SU-DHL-6 (cell line): ENCODE measurements around the gene MAP4K2.

Experiments
- H2AFZ ChIP-seq: fragments of 200-600 bp; sonication (generic); 2 replicates; pipeline ENCODE4 v1.6.1; 2014; ENCODE audit warnings: low read depth, mild to moderate bottlenecking, moderate library complexity, mixed read lengths, antibody characterized with exemption, low read length; ENCODE audit not compliant: severe bottlenecking
- H3F3A ChIP-seq: fragments of 200-600 bp; shearing (Covaris generic); 2 replicates; pipeline ENCODE4 v1.6.0; 2016; ENCODE audit warnings: antibody characterized with exemption, mild to moderate bottlenecking; ENCODE audit not compliant: insufficient read depth
- H3K27ac ChIP-seq: fragments of 200-600 bp; sonication (generic); 2 replicates; pipeline ENCODE4 v1.5.1; 2016; ENCODE audit warnings: low read depth, mild to moderate bottlenecking, low read length, moderate library complexity, mixed read lengths
- H3K27me3 ChIP-seq: fragments of 200-600 bp; sonication (generic), shearing (Covaris generic); 2 replicates; pipeline ENCODE4 v1.6.0; 2014; ENCODE audit warnings: mild to moderate bottlenecking, low read length
- H3K36me3 ChIP-seq: fragments of 200-600 bp; sonication (generic); 2 replicates; pipeline ENCODE4 v1.6.1; 2014; ENCODE audit warnings: mild to moderate bottlenecking, low read length, mixed read lengths
- H3K4me2 ChIP-seq: fragments of 300-600, 200-600 bp; shearing (Covaris generic), sonication (generic); 2 replicates; pipeline ENCODE4 v1.6.0; 2014; ENCODE audit warnings: low read length, low read depth, mild to moderate bottlenecking; ENCODE audit not compliant: poor library complexity, severe bottlenecking
- H3K4me3 ChIP-seq: fragments of 200-600 bp; sonication (generic); 2 replicates; pipeline ENCODE4 v1.5.1; 2014; ENCODE audit warnings: antibody characterized with exemption, low read length, mild to moderate bottlenecking, mixed read lengths; ENCODE audit not compliant: insufficient read depth, poor library complexity, severe bottlenecking
- H3K79me2 ChIP-seq: fragments of 200-600 bp; sonication (generic); 2 replicates; pipeline ENCODE4 v1.6.1; 2014; ENCODE audit warnings: mild to moderate bottlenecking, low read length, moderate library complexity; ENCODE audit not compliant: insufficient read depth
- H3K9ac ChIP-seq: fragments of 200-600 bp; sonication (generic); 2 replicates; pipeline ENCODE4 v1.7.0; 2014; ENCODE audit warnings: mild to moderate bottlenecking, low read length
- H3K9me2 ChIP-seq: fragments of 200-600 bp; sonication (generic); replicated peaks from 2 replicates; pipeline ENCODE4 v1.6.1; 2014; ENCODE audit warnings: low read length; ENCODE audit not compliant: insufficient read depth
- H3K9me3 ChIP-seq: fragments of 200-600 bp; sonication (generic); 2 replicates; pipeline ENCODE4 v1.6.1; 2014; ENCODE audit warnings: low read length, mixed read lengths; ENCODE audit not compliant: insufficient read depth
- H4K20me1 ChIP-seq: fragments of 200-600 bp; sonication (generic); 2 replicates; pipeline ENCODE4 v1.6.1; 2014; ENCODE audit warnings: low read depth, mild to moderate bottlenecking, antibody characterized with exemption, low read length, moderate library complexity, mixed read lengths
- CTCF ChIP-seq: fragments of 200-600 bp; sonication (generic); IDR thresholded peaks from one replicate; pipeline ENCODE4 v1.5.1; 2017; ENCODE audit warnings: antibody characterized with exemption, mild to moderate bottlenecking, low read length, moderate library complexity; ENCODE audit not compliant: insufficient read depth, poor library complexity, severe bottlenecking
- EZH2phosphoT487 ChIP-seq: fragments of 200-600 bp; sonication (generic), shearing (Covaris generic); conservative IDR thresholded peaks from 2 replicates; pipeline ENCODE4 v1.6.1; 2018; ENCODE audit warnings: mild to moderate bottlenecking, antibody characterized with exemption, low read length, moderate library complexity, mixed read lengths

Gene MAP4K2

GRCh38 chr11:64832467-64833197, 29.6 kb upstream of the MAP4K2 start:
- Histone ChIP-seq H2AFZ (no peak overlapping the region), H3K79me2 (no peaks in the 10 kb centered on the region), H3K27me3 (no peaks in the 10 kb centered on the region), H3K9me2 (no peaks in the 10 kb centered on the region), H3K9ac (no peak overlapping the region), H3K27ac (no peak overlapping the region), H3F3A (no peaks in the 10 kb centered on the region), H3K36me3 (no peaks in the 10 kb centered on the region), H4K20me1 (no peaks in the 10 kb centered on the region), H3K4me2 (no peak overlapping the region), H3K4me3 (no peak overlapping the region), H3K9me3 (no peaks in the 10 kb centered on the region)
- TF ChIP-seq EZH2phosphoT487 (no peak), CTCF (no peak)

- H3K79me2 ChIP-seq, result no peaks in the 10 kb centered on the region
- TF ChIP-seq EZH2phosphoT487, result no peak
- no peak for TF ChIP-seq CTCF
- no peaks in the 10 kb centered on the region for H3F3A ChIP-seq
- H3K9me2 ChIP-seq, result no peaks in the 10 kb centered on the region
- H3K36me3 ChIP-seq, result no peaks in the 10 kb centered on the region
- no peak overlapping the region for H3K9ac ChIP-seq
- no peaks in the 10 kb centered on the region for H3K9me3 ChIP-seq
- H3K27ac ChIP-seq, result no peak overlapping the region
- H3K4me3 ChIP-seq, result no peak overlapping the region
- no peak overlapping the region for H2AFZ ChIP-seq
- H3K27me3 ChIP-seq, result no peaks in the 10 kb centered on the region
- no peaks in the 10 kb centered on the region for H4K20me1 ChIP-seq
- H3K4me2 ChIP-seq, result no peak overlapping the region
Measured at GRCh38 chr11:64831411-64831891, 28.4 kb upstream of the MAP4K2 start.

GRCh38 chr11:64829536-64830251, 26.7 kb upstream of the MAP4K2 start:
- Histone ChIP-seq H2AFZ (no peak overlapping the region), H4K20me1 (no peaks in the 10 kb centered on the region), H3K9me3 (no peaks in the 10 kb centered on the region), H3K9ac (no peak overlapping the region), H3K36me3 (no peaks in the 10 kb centered on the region), H3K9me2 (no peaks in the 10 kb centered on the region), H3K79me2 (no peaks in the 10 kb centered on the region), H3F3A (no peaks in the 10 kb centered on the region), H3K4me3 (no peak overlapping the region), H3K27ac (no peak overlapping the region), H3K4me2 (no peak overlapping the region), H3K27me3 (no peaks in the 10 kb centered on the region)
- TF ChIP-seq EZH2phosphoT487 (no peak), CTCF (no peak)
